SH-SY5Y (cell line): ENCODE data around the gene SYNE3.

Experiments used
- GATA2 ChIP-seq: IDR thresholded peaks from 2 replicates; pipeline ENCODE4 v1.6.1; 2011; ENCODE audit warnings: mild to moderate bottlenecking, low read depth, low read length
- GATA3 ChIP-seq: IDR thresholded peaks from 2 replicates; pipeline ENCODE4 v1.6.1; 2011; ENCODE audit warnings: low read depth, mild to moderate bottlenecking, low read length, moderate library complexity

DNA sequence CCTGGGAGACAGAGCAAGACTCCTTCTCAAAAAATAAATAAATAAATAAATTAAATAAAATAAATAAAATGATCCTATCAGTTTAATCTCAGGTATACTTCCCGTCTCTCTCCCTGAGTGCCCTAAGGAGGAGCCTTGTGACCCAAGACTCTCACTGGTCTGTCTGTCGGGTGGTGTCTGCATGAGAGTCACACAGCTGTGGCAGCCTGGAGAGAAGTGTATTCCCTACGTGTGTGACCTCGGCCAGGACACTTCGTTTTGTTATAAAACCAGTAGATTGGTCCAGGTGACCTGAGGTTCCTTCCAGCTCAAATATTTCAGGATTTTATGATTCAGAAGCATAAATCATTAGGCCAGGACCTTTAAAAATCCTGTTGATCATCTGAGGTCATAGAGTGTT is 4.8 kb downstream of the SYNE3 start:
- TF ChIP-seq GATA3 (no peak), GATA2 (no peak)
